Prostate gland (tissue), 2 donors: ENCODE data around the gene SFMBT1.

Experiments
- CTCF ChIP-seq, 4 experiments: fragments of 200-600 bp in 2 of 4; fragments of 450-650 bp in 2 of 4; sonication (generic) in 2 of 4; IDR thresholded peaks; 1 replicate in 3 of 4; 2 replicates in 1 of 4; pipeline ENCODE4 v1.5.1; 2016 to 2019; ENCODE audit warnings: antibody characterized with exemption in 4 of 4, mild to moderate bottlenecking in 2 of 4, moderate library complexity in 2 of 4
- POLR2A ChIP-seq: fragments of 450-650 bp; IDR thresholded peaks from one replicate; pipeline ENCODE4 v1.6.1; 2016; ENCODE audit warnings: antibody characterized with exemption, mild to moderate bottlenecking
- POLR2AphosphoS5 ChIP-seq: sonication (generic); formaldehyde crosslinking; IDR thresholded peaks from one replicate; pipeline ENCODE4 v1.6.1; 2017; ENCODE audit warnings: antibody characterized with exemption

DNA sequence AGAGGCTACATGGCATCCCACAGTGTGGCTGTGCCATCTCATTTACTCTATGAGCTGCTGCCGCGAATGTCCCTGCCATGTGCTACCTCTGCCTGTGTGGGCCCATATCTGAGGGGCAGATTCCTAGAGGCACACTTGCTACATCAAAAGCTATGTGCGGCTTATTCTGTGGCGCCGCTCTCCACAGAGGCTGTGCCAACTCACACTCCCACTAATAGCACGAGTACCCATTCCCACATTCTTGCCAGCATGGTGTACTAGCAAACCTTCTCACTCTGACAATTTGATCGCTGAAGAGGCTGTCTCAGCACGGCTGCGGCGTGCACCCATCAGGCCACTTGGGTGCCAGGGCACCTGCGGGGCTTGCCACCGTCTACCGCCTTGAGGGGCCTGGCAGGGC, 179.9 kb downstream of the SFMBT1 start:
- TF ChIP-seq CTCF (IDR thresholded peaks at IDR 0.05) (no peak), POLR2A (no peak), POLR2AphosphoS5 (no peak)
